Breast epithelium (tissue), 4 donors: ENCODE measurements around the gene EXD2. TPM values are rescaled to one million over a fixed set of nuclear protein-coding genes. Genes with fewer than 3 reads are reported as not detected.

Source experiments
- DNase-seq, 2 donors: peaks; one replicate each; pipeline ENCODE4 v3.0.0-alpha.2; 2019; ENCODE audit warnings: low spot score in 2 of 2
- H3K27ac ChIP-seq, 2 donors: fragments of 200-600 bp; sonication (generic) in 1 of 2; one replicate each; pipeline ENCODE4 v1.5.1; 2016 to 2019; ENCODE audit warnings: mild to moderate bottlenecking in 1 of 2
- H3K27me3 ChIP-seq, 2 donors: fragments of 200-600 bp; sonication (generic) in 1 of 2; one replicate each; pipeline versions ENCODE4 v1.5.1 to v1.6.0; 2017 to 2019; ENCODE audit warnings: control low read depth in 1 of 2, mild to moderate bottlenecking in 1 of 2
- H3K36me3 ChIP-seq: fragments of 200-600 bp; one replicate; pipeline ENCODE4 v1.5.1; 2019
- H3K4me1 ChIP-seq, 2 donors: fragments of 200-600 bp; sonication (generic); one replicate each; pipeline ENCODE4 v1.5.1; 2016 to 2019; ENCODE audit warnings: control low read depth in 1 of 2
- H3K4me3 ChIP-seq, 3 donors: fragments of 200-600 bp; sonication (generic); 1 replicate in 2 of 3; 2 replicates in 1 of 3; pipeline ENCODE4 v1.5.1; 2016 to 2019; ENCODE audit warnings: mild to moderate bottlenecking in 3 of 3, moderate library complexity in 2 of 3
- H3K9me3 ChIP-seq, 2 donors: fragments of 200-600 bp; sonication (generic) in 1 of 2; one replicate each; pipeline ENCODE4 v1.5.1; 2016 to 2019; ENCODE audit warnings: control low read depth in 1 of 2
- POLR2A ChIP-seq: fragments of 450-650 bp; IDR thresholded peaks from one replicate; pipeline ENCODE4 v1.6.1; 2016; ENCODE audit warnings: antibody characterized with exemption, mild to moderate bottlenecking, moderate library complexity
- POLR2AphosphoS5 ChIP-seq, 3 donors: sonication (generic); formaldehyde crosslinking; IDR thresholded peaks; one replicate each; pipeline ENCODE4 v1.6.1; 2017; ENCODE audit warnings: antibody characterized with exemption in 3 of 3
- intact Hi-C: fragments of 100-400 bp; cut with DNase I; formaldehyde crosslinking; loops from one replicate; pipeline ENCODE4 v1.15.1; 2023; ENCODE audit warnings: low total_unique reads
- total RNA-seq, 3 donors: library from RNA; depleted of rRNA; stranded (reverse); fragments of >200 nt; gene quantifications; one replicate each; pipeline ENCODE4 v1.1.0, GENCODE V29; 2016
- TF ChIP-seq, protein P1 (sequence below), 3 donors: fragments of 450-650 bp; IDR thresholded peaks; one replicate each; pipeline ENCODE4 v1.5.1; 2016 to 2017; ENCODE audit warnings: antibody characterized with exemption in 3 of 3, mild to moderate bottlenecking in 3 of 3, moderate library complexity in 3 of 3

The EXD2 gene
- total RNA-seq, 3 donors from 2014 or later, result 17.1 to 32.5 (median 23.3) TPM

DNA sequence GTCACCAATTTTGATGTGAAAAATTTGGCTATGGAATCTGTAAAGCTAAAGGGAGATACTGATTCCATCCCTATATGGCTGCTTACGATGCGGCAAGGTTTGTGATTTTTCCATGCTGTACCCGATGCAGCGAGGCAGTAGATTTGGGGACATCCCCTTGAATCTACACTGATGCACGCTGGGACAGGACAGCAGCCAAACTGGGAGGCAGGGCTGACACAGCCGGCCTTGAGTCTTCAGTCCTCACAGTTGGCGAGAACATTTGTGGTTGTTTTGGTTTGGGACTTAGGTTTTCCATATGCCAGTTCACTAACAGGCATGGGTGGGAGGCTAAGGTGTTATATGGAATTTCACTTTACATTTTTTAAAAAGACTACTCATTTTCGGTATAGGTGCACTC lies 72.5 kb downstream of the EXD2 start:
- H3K4me3 ChIP-seq, result no peak overlapping the region
- H3K27ac ChIP-seq, result peak overlapping the region in 1 of 2 donors; percentile 74
- no peak for TF ChIP-seq POLR2AphosphoS5 (IDR thresholded peaks at IDR 0.05)
- no peak for TF ChIP-seq POLR2A
- no peaks in the 10 kb centered on the region for H3K4me1 ChIP-seq
- no peaks in the 10 kb centered on the region for H3K9me3 ChIP-seq
- peaks cover 2 to 13% of the 10 kb centered on the region in 2 donors for H3K27me3 ChIP-seq
- no peak for DNase-seq
- H3K36me3 ChIP-seq, result no peaks in the 10 kb centered on the region
- intact Hi-C loops, result no loop called here

DNA sequence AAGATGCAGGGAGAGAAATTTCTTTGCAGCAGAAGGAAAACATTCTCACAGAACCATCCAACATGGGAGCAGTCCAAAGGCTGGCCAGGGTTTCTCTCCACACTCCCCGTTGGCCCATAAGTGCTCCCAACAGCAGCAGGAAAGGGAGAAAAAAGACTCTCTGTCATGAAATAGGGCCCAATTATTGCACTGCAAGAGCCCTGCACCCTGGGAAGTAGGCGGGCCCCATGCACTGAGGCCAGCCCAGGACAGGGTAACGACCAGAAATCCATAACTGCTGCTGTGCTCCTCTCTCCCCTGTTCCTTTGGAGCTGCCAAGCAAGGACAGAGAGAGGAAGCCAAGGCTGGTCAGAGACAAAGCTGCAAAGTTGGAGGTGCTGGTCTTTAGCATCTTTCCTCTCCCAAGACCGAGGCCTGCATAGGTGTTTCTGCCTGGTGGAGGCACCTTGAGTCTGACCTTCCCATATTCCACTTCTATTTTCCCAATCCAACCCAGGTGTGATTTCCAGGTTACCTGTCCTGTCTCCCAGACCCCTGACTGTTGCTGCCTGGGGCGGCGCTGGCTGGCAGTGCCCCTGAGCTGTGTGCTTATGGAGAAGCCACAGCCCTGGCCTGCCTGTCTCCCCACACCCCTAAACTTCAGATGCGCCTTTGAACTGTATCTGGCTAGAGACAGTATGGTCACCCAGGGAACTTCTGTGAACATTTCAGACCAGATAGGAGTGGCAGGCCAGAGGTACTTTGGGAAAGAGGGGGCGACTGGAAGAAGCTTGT lies 75.5 kb downstream of the EXD2 start:
- no peak overlapping the region for H3K27ac ChIP-seq
- TF ChIP-seq, protein P1, sequence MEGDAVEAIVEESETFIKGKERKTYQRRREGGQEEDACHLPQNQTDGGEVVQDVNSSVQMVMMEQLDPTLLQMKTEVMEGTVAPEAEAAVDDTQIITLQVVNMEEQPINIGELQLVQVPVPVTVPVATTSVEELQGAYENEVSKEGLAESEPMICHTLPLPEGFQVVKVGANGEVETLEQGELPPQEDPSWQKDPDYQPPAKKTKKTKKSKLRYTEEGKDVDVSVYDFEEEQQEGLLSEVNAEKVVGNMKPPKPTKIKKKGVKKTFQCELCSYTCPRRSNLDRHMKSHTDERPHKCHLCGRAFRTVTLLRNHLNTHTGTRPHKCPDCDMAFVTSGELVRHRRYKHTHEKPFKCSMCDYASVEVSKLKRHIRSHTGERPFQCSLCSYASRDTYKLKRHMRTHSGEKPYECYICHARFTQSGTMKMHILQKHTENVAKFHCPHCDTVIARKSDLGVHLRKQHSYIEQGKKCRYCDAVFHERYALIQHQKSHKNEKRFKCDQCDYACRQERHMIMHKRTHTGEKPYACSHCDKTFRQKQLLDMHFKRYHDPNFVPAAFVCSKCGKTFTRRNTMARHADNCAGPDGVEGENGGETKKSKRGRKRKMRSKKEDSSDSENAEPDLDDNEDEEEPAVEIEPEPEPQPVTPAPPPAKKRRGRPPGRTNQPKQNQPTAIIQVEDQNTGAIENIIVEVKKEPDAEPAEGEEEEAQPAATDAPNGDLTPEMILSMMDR (IDR thresholded peaks at IDR 0.05), result no peak
- no peak for TF ChIP-seq POLR2A
- TF ChIP-seq POLR2AphosphoS5 (IDR thresholded peaks at IDR 0.05), result no peak
- intact Hi-C loops, result loop anchor here (5.0 kb wide), 1 partner anchor 1461 kb away; no protein-coding TSS in a partner anchor

DNA sequence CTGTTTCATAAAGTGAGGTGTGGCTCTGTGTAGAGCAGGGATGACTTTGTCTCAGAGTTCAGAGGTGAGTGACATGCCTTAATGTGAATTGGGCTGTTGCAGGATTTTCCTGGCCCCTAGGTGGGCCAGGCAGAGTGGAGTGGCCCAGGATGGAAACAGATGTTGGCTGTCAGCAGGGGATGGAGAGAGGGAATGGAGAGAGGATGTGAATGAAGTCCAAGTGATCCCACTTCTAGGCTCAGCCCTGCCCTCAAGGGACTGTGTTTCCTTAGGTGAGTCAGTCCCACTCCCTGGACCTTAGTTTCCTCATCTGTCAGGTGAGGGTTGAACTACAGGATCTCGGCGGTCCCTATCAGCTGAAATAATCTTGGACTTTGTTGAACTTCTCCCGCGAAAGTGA lies 76.2 kb downstream of the EXD2 start:
- DNase-seq, result peak in 1 of 2 donors; percentile 15
- TF ChIP-seq, protein P1 (IDR thresholded peaks at IDR 0.05), result no peak
- Histone ChIP-seq H3K36me3 (no peaks in the 10 kb centered on the region), H3K9me3 (no peaks in the 10 kb centered on the region), H3K4me3 (no peak overlapping the region), H3K27me3 (no peaks in the 10 kb centered on the region), H3K4me1 (no peaks in the 10 kb centered on the region), H3K27ac (peak overlapping the region in 1 of 2 donors; percentile 55)
- intact Hi-C loops, result loop anchor here (5.0 kb wide), 1 partner anchor 1460 kb away; no protein-coding TSS in a partner anchor

More for the DNA sequence above, 75.5 kb downstream of the EXD2 start:
- Histone ChIP-seq H3K27me3 (no peaks in the 10 kb centered on the region), H3K4me3 (no peak overlapping the region), H3K4me1 (no peaks in the 10 kb centered on the region), H3K36me3 (no peaks in the 10 kb centered on the region), H3K9me3 (no peaks in the 10 kb centered on the region)
- peak in 1 of 2 donors; percentile 3 for DNase-seq

DNA sequence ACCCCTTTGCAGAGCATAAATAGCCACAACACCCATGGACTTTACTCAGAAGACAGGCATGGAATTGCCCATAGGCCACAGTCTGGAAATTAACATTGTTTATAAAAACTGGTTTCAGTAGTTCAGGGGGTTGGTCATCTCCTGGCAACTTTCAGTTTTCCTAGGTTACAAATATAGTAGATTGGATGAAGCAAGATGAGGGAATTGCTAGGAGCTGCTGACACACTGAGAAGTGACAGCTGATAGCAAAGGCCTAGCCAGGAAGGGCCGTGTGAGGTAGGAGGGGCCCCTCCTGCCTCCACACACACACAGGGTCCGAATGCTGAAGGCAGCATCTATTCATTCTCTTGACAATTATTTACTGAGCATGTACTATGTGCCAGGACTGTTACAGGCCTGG lies 76.9 kb downstream of the EXD2 start:
- Histone ChIP-seq H3K9me3 (no peaks in the 10 kb centered on the region), H3K27me3 (no peaks in the 10 kb centered on the region), H3K4me3 (no peak overlapping the region), H3K27ac (peak overlapping the region in 1 of 2 donors; percentile 55), H3K36me3 (no peaks in the 10 kb centered on the region), H3K4me1 (no peaks in the 10 kb centered on the region)
- TF ChIP-seq POLR2A (no peak), POLR2AphosphoS5 (IDR thresholded peaks at IDR 0.05) (no peak)
- TF ChIP-seq, protein P1 (IDR thresholded peaks at IDR 0.05), result no peak
- no peak for DNase-seq
- intact Hi-C loops, result loop anchor here (5.0 kb wide), 1 partner anchor 1459 kb away; no protein-coding TSS in a partner anchor

DNA sequence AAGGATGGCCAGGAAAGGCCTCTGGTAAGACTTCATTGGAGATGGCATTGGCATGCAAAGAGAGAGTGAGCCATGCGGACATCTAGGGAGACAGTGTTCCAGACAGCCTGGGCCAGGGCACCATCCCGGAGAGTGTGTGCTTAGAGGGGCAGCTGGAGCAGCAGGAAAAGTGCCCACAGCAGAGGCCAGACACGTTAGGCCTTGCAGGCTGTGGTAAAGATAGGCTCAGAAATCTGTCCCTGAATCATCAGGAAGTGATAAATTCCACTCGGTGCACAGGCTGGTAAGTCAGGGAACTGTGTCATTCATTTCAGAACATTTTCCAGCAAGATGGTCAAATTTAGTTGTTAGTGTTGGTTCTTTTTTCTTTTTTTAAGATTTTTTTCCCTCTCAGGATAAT lies 77.5 kb downstream of the EXD2 start:
- Histone ChIP-seq H3K27ac (no peak overlapping the region), H3K4me1 (no peaks in the 10 kb centered on the region), H3K4me3 (no peak overlapping the region), H3K9me3 (no peaks in the 10 kb centered on the region), H3K27me3 (no peaks in the 10 kb centered on the region), H3K36me3 (no peaks in the 10 kb centered on the region)
- intact Hi-C loops, result loop anchor here (5.0 kb wide), 1 partner anchor 1459 kb away; no protein-coding TSS in a partner anchor
- TF ChIP-seq, protein P1 (IDR thresholded peaks at IDR 0.05), result no peak
- TF ChIP-seq POLR2A, result no peak
- no peak for TF ChIP-seq POLR2AphosphoS5 (IDR thresholded peaks at IDR 0.05)
- no peak for DNase-seq
